K562 (cell line): Measurements from ENCODE around the gene RREB1. TPM values are rescaled to one million over a fixed set of nuclear protein-coding genes. Genes with fewer than 3 reads are reported as not detected.
A peak's percentile ranks its signal among the peaks of the same experiment; 100 is the strongest.

Experiments
- ATAC-seq: fragments of 200-7000 bp; cut with Tn5 transposase; 3 replicates; pipeline ENCODE4 v1.9.1; 2020; ENCODE audit warnings: moderate library complexity
- BruUV-seq: library from RNA; stranded (reverse); fragments of 400-500 nt; replicated peaks from 2 replicates; lab custom pipeline; 2021; lab: Mats Ljungman, UMichigan
- CTCF ChIA-PET: fragments of 300-600 bp; formaldehyde crosslinking; extraction: SDS; loops from one replicate; lab custom pipeline; 2021; ENCODE audit warnings: low intra/inter-chr PET ratio; lab: Yijun Ruan, JAX
- POLR2A ChIA-PET: fragments of 300-600, 350-650 bp; sonication (Branson Sonifier 250); formaldehyde crosslinking; extraction: SDS; loops from one replicate; lab custom pipeline; 2021; ENCODE audit warnings: antibody characterized with exemption, inconsistent platforms; lab: Yijun Ruan, JAX
- DNase-seq, 4 experiments: peaks; one replicate each; pipeline versions ENCODE4 v3.0.0 to v3.0.0-alpha.2; 2011 to 2018; ENCODE audit warnings: low spot score in 3 of 4, mixed read lengths in 3 of 4; ENCODE audit errors: extremely low read depth in 1 of 4
- FAIRE-seq: peaks from 2 replicates; lab custom pipeline; 2011; peaks lifted over from hg19 to GRCh38; lab: Jason Lieb, UNC
- H2AFZ ChIP-seq: 2 replicates; pipeline ENCODE4 v1.6.0; 2011; ENCODE audit warnings: low read depth, low read length, control low read depth, inconsistent platforms
- H3K27ac ChIP-seq: fragments of 200-600 bp; 3 replicates; pipeline ENCODE4 v1.8.0; 2011; ENCODE audit warnings: low read depth, mild to moderate bottlenecking, control low read depth, inconsistent platforms, low read length, moderate library complexity, mixed read lengths; ENCODE audit errors: extremely low read depth
- H3K27me3 ChIP-seq, 2 experiments: fragments of 300-600 bp in 1 of 2; 2 replicates in 1 of 2; 3 replicates in 1 of 2; pipeline versions ENCODE4 v1.6.0 to v1.8.0; 2011; ENCODE audit warnings: inconsistent platforms in 2 of 2, low read length in 2 of 2, mild to moderate bottlenecking in 1 of 2, mixed read lengths in 1 of 2, moderate library complexity in 1 of 2; ENCODE audit not compliant: control insufficient read depth in 2 of 2, insufficient read depth in 2 of 2
- H3K36me3 ChIP-seq: fragments of 300-600 bp; 3 replicates; pipeline ENCODE4 v1.8.0; 2011; ENCODE audit warnings: mild to moderate bottlenecking, low read length, inconsistent platforms; ENCODE audit not compliant: control insufficient read depth, insufficient read depth
- H3K4me1 ChIP-seq, 2 experiments: fragments of 200-600 bp in 1 of 2; replicated peaks in 1 of 2; 2 replicates in 1 of 2; 3 replicates in 1 of 2; pipeline versions ENCODE4 v1.5.1 to v1.8.0; 2011; ENCODE audit warnings: inconsistent platforms in 2 of 2, low read length in 2 of 2, mild to moderate bottlenecking in 1 of 2, mixed read lengths in 1 of 2, moderate library complexity in 1 of 2; ENCODE audit not compliant: control insufficient read depth in 2 of 2, insufficient read depth in 2 of 2
- H3K4me2 ChIP-seq: 2 replicates; pipeline ENCODE4 v1.6.1; 2011; ENCODE audit warnings: low read length, control low read depth, inconsistent platforms, mixed read lengths; ENCODE audit not compliant: insufficient read depth
- H3K4me3 ChIP-seq: fragments of 200-600 bp; sonication (generic), shearing (Covaris generic); 2 replicates; pipeline ENCODE4 v1.5.1; 2016; ENCODE audit warnings: control low read depth, inconsistent platforms
- H3K79me2 ChIP-seq: fragments of 200-600 bp; 3 replicates; pipeline ENCODE4 v1.8.0; 2011; ENCODE audit warnings: low read length, inconsistent platforms; ENCODE audit not compliant: control insufficient read depth, insufficient read depth
- H3K9ac ChIP-seq, 2 experiments: 2 replicates each; pipeline versions ENCODE4 v1.6.0 to v1.6.1; 2011; ENCODE audit warnings: low read depth in 2 of 2, low read length in 2 of 2, control low read depth in 1 of 2, inconsistent platforms in 1 of 2, mild to moderate bottlenecking in 1 of 2, mixed read lengths in 1 of 2; ENCODE audit not compliant: insufficient read depth in 1 of 2
- H3K9me1 ChIP-seq: one replicate; pipeline ENCODE4 v1.6.0; 2011; ENCODE audit warnings: inconsistent platforms, mild to moderate bottlenecking, low read length, moderate library complexity; ENCODE audit not compliant: control insufficient read depth, insufficient read depth
- H3K9me3 ChIP-seq: replicated peaks from 2 replicates; pipeline ENCODE4 v1.5.1; 2011; ENCODE audit warnings: low read depth, low read length, inconsistent platforms; ENCODE audit not compliant: control insufficient read depth, insufficient read depth
- H4K20me1 ChIP-seq: replicated peaks from 2 replicates; pipeline ENCODE4 v1.6.1; 2011; ENCODE audit warnings: low read length, inconsistent platforms, mixed read lengths; ENCODE audit not compliant: control insufficient read depth, insufficient read depth
- E2F8 ChIP-seq: fragments of 450-650 bp; IDR thresholded peaks from 2 replicates; pipeline ENCODE4 v1.7.1; 2018; ENCODE audit warnings: mild to moderate bottlenecking, low read depth; ENCODE audit not compliant: partially characterized antibody
- ELF1 ChIP-seq: fragments of 200-800 bp; sonication (Bioruptor generic); IDR thresholded peaks from 2 replicates; pipeline ENCODE4 v1.6.1; 2016; ENCODE audit warnings: missing genetic modification characterization, missing compliant biosample characterization
- FOXJ3 ChIP-seq: sonication (generic); formaldehyde crosslinking; IDR thresholded peaks from 2 replicates; pipeline ENCODE4 v1.4.0; 2020; ENCODE audit warnings: mild to moderate bottlenecking, missing genetic modification reagents
- HDAC8 ChIP-seq: fragments of 450-650 bp; IDR thresholded peaks from 2 replicates; pipeline ENCODE4 v1.6.1; 2016; ENCODE audit warnings: mild to moderate bottlenecking, missing genetic modification characterization, moderate library complexity, missing compliant biosample characterization
- HLTF ChIP-seq: fragments of 450-650 bp; IDR thresholded peaks from 2 replicates; pipeline ENCODE4 v1.6.1; 2016
- JUNB ChIP-seq: fragments of 450-650 bp; formaldehyde crosslinking; conservative IDR thresholded peaks from 2 replicates; pipeline ENCODE4 v1.4.0; 2020; ENCODE audit warnings: mild to moderate bottlenecking
- MYBL2 ChIP-seq, 2 experiments: fragments of 450-650 bp in 1 of 2; sonication (generic) in 1 of 2; formaldehyde crosslinking in 1 of 2; IDR thresholded peaks; 2 replicates each; pipeline versions ENCODE4 v1.6.1 to v1.8.1; 2017 to 2022; ENCODE audit warnings: borderline replicate concordance in 1 of 2, inconsistent platforms in 1 of 2, low read depth in 1 of 2, mild to moderate bottlenecking in 1 of 2, missing genetic modification reagents in 1 of 2, moderate library complexity in 1 of 2
- MYC ChIP-seq, 2 experiments: fragments of 250-450 bp in 1 of 2; sonication (Bioruptor Pico) in 1 of 2; IDR thresholded peaks; 2 replicates each; pipeline versions ENCODE4 v1.5.1 to v1.6.1; 2012 to 2021; ENCODE audit warnings: low read depth in 2 of 2, borderline replicate concordance in 1 of 2, improper control_type of control experiment in 1 of 2, low read length in 1 of 2, mild to moderate bottlenecking in 1 of 2, moderate library complexity in 1 of 2
- NCOA4 ChIP-seq: fragments of 450-650 bp; IDR thresholded peaks from 2 replicates; pipeline ENCODE4 v1.6.1; 2018; ENCODE audit warnings: mild to moderate bottlenecking; ENCODE audit not compliant: partially characterized antibody
- PKNOX1 ChIP-seq: fragments of 450-650 bp; IDR thresholded peaks from 2 replicates; pipeline ENCODE4 v1.6.1; 2016
- RBM25 ChIP-seq: fragments of 200-400 bp; formaldehyde crosslinking; IDR thresholded peaks from 2 replicates; pipeline ENCODE4 v1.6.1; 2018; ENCODE audit warnings: low read length, low read depth, moderate library complexity; ENCODE audit not compliant: severe bottlenecking
- RFX1 ChIP-seq: fragments of 450-650 bp; IDR thresholded peaks from 2 replicates; pipeline ENCODE4 v1.6.1; 2016; ENCODE audit warnings: mild to moderate bottlenecking, moderate library complexity
- STAT5B ChIP-seq: fragments of 250-450 bp; sonication (Bioruptor Pico); IDR thresholded peaks from 2 replicates; pipeline ENCODE4 v1.8.0; 2021; ENCODE audit warnings: mild to moderate bottlenecking, inconsistent platforms
- TCF7L2 ChIP-seq: fragments of 150-350 bp; IDR thresholded peaks from 2 replicates; pipeline ENCODE4 v1.6.1; 2016; ENCODE audit warnings: low read depth, mild to moderate bottlenecking, low read length, moderate library complexity
- XRCC5 ChIP-seq: fragments of 200-400 bp; formaldehyde crosslinking; IDR thresholded peaks from 2 replicates; pipeline ENCODE4 v1.6.1; 2017; ENCODE audit warnings: low read depth, mild to moderate bottlenecking, low read length
- ZNF197 ChIP-seq: fragments of 200-800 bp; sonication (Bioruptor generic); IDR thresholded peaks from 2 replicates; pipeline ENCODE4 v1.6.1; 2016; ENCODE audit warnings: low read depth, missing genetic modification characterization, missing compliant biosample characterization
- ZNF239 ChIP-seq: fragments of 250-450 bp; sonication (Bioruptor Pico); IDR thresholded peaks from 2 replicates; pipeline ENCODE4 v1.4.0; 2020; ENCODE audit warnings: mild to moderate bottlenecking
- WGBS: fragments of 100-300 bp; shearing (Covaris generic); methylation state at CpG from one replicate; pipeline ENCODE4 v1.1.6; 2016; ENCODE audit warnings: low coverage, mixed read lengths; ENCODE audit not compliant: insufficient coverage; ENCODE audit errors: missing lambda C conversion rate; 5-methylcytosine and 5-hydroxymethylcytosine counted together
- in situ Hi-C: fragments of 300-500 bp; cut with MboI; formaldehyde crosslinking; loops from 4 replicates; pipeline ENCODE4 v1.15.0; 2018; ENCODE audit warnings: inconsistent platforms, mixed read lengths
- intact Hi-C: fragments of 100-400 bp; cut with micrococcal nuclease; formaldehyde crosslinking; loops from 2 replicates; pipeline ENCODE4 v1.14.2; 2022
- polyA plus RNA-seq, 8 experiments: library from polyadenylated mRNA; depleted of rRNA in 4 of 8; stranded (reverse) in 5 of 8; unstranded in 3 of 8; fragments of >200 nt; fragmentation: Nextera tagmentation in 2 of 8; fragmentation: Illumina TruSeq in 1 of 8; extraction: Ambion mirVana in 2 of 8; extraction: Trizol in 1 of 8; gene quantifications; 2 replicates each; pipeline versions ENCODE4 v1.2.1 to v1.2.3, GENCODE V29; 2011 to 2014; ENCODE audit warnings: inconsistent platforms in 1 of 8, missing spikeins in 1 of 8
- total RNA-seq, 7 experiments: library from RNA; depleted of rRNA in 6 of 7; stranded (reverse); fragments of >200 nt in 6 of 7; fragmentation: Illumina TruSeq in 2 of 7; extraction: Trizol in 2 of 7; gene quantifications; 2 replicates each; pipeline versions ENCODE4 v1.2.1 to v1.2.3, GENCODE V29; 2011 to 2021; ENCODE audit warnings: low replicate concordance in 1 of 7

Gene RREB1
- total and polyA plus RNA-seq, 9 of the 15 experiments (the other 6 are each of a cell fraction or from before 2014, with no cell fraction given): 3.3 to 64.2 (median 19.3) TPM

DNA sequence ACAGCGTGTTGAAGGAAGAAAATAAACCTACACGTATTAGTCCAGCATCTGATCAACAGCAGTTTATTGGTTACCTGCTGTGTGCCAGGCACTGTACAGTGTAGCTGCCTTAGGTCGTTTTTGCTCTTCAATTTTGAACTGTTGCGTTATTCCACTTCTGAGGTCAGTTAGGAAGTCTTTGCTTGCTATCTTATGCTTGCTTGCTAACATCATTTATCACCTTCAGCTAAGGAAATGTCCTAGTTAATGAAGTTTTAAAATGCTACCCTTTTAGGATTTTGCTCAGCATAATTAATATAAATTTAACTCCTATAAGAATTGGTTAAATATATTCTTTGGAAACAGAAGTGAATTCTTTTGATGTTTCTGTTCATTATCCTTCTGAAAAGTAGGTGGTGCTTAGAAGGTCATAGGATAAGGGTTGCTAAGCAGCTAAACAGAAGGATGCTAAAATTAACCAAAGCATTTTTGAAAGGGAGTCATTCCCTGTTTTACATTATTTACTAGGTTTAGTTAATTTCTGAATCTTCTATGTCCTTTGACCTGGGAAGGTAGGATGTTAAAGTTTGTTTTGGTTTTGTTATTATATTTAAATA is 3.4 kb downstream of the RREB1 start:
- intact Hi-C loops: no loop called here
- Histone ChIP-seq H3K36me3 (peaks cover 11% of the 10 kb centered on the region; the same call in 2 of the 3 replicates), H3K4me2 (peak overlapping the region; percentile 91), H3K27ac (peak overlapping the region; percentile 92), H3K9me3 (no peaks in the 10 kb centered on the region), H4K20me1 (peaks cover 25% of the 10 kb centered on the region), H3K27me3 (no peaks in the 10 kb centered on the region), H3K4me3 (peak overlapping the region; percentile 64; the same call in 1 of the 2 replicates), H3K4me1 (peaks cover 60 to 65% of the 10 kb centered on the region in 2 experiments), H3K9ac (peak overlapping the region in 1 of 2 experiments; percentile 68; a peak in 1 of 4 replicates), H2AFZ (no peak overlapping the region), H3K79me2 (peaks cover 86% of the 10 kb centered on the region), H3K9me1 (no peaks in the 10 kb centered on the region)
- no peak for DNase-seq
- no peak for FAIRE-seq
- CTCF ChIA-PET: no interaction called here
- BruUV-seq: no TSS peak
- ATAC-seq: no peak
- POLR2A ChIA-PET: interaction anchor here (0.8 to 4.4 kb wide), 7 partner anchors 8 to 361 kb away, joined by 3 to 23 read pairs (median 4); no protein-coding TSS in a partner anchor
- 18% methylated on average over 4 of the region's 4 CpGs for WGBS
- in situ Hi-C loops: no loop called here
- TF ChIP-seq JUNB: no peak
- peak; percentile 74 for TF ChIP-seq RBM25
- TF ChIP-seq RFX1: peak; percentile 68; the same call in 1 of the 2 replicates
- TF ChIP-seq MYC (IDR thresholded peaks at IDR 0.05; ENCODE audit: low read depth, low read length): no peak
- no peak for TF ChIP-seq MYC (CRISPR knock-in tag; IDR thresholded peaks at IDR 0.05; ENCODE audit: borderline replicate concordance, low read depth)
- no peak for TF ChIP-seq HLTF
- peak; percentile 54; the same call in 1 of the 2 replicates for TF ChIP-seq PKNOX1
- TF ChIP-seq MYBL2 (IDR thresholded peaks at IDR 0.05; ENCODE audit: low read depth): 0 out of 2 replicates have a peak, but pooled peaks have one; percentile 13
- no peak for TF ChIP-seq MYBL2 (CRISPR knock-in tag; IDR thresholded peaks at IDR 0.05; ENCODE audit: borderline replicate concordance)
- TF ChIP-seq ZNF197 (CRISPR knock-in tag): no peak
- no peak for TF ChIP-seq NCOA4
- no peak for TF ChIP-seq HDAC8 (tag)
- no peak for TF ChIP-seq XRCC5
- TF ChIP-seq ZNF239 (CRISPR knock-in tag): no peak
- no peak for TF ChIP-seq TCF7L2
- no peak for TF ChIP-seq FOXJ3 (CRISPR knock-in tag)
- TF ChIP-seq STAT5B (CRISPR knock-in tag): no peak
- no peak for TF ChIP-seq E2F8
- 0 out of 2 replicates have a peak, but pooled peaks have one; percentile 29 for TF ChIP-seq ELF1 (tag)
